Heart left ventricle (tissue), 16 donors: Measurements from ENCODE around the gene FOXA2. TPM values are rescaled to one million over a fixed set of nuclear protein-coding genes. Genes with fewer than 3 reads are reported as not detected.

Source experiments
- ATAC-seq, 4 donors: fragments of 200-7000 bp; cut with Tn5 transposase; one replicate each; pipeline ENCODE4 v1.9.1; 2020 to 2022; ENCODE audit warnings: moderate library complexity in 4 of 4, mild to moderate bottlenecking in 3 of 4, moderate number of reproducible peaks in 1 of 4
- DNase-seq, 5 donors: peaks; one replicate each; pipeline ENCODE4 v3.0.0-alpha.2; 2020
- H3K27ac ChIP-seq, 12 donors: fragments of 200-600 bp; sonication (generic) in 4 of 12; one replicate each; pipeline versions ENCODE4 v1.5.0 to v1.8.0; 2016 to 2022; ENCODE audit warnings: mild to moderate bottlenecking in 2 of 12
- H3K27me3 ChIP-seq, 9 donors: fragments of 200-600 bp; sonication (generic) in 2 of 9; one replicate each; pipeline versions ENCODE4 v1.5.1 to v1.8.0; 2016 to 2022; ENCODE audit warnings: mild to moderate bottlenecking in 3 of 9
- H3K36me3 ChIP-seq, 9 donors: fragments of 200-600 bp; sonication (generic) in 2 of 9; one replicate each; pipeline versions ENCODE4 v1.5.0 to v1.8.0; 2018 to 2022; ENCODE audit warnings: mild to moderate bottlenecking in 2 of 9
- H3K4me1 ChIP-seq, 12 donors: fragments of 200-600 bp; sonication (generic) in 4 of 12; one replicate each; pipeline versions ENCODE4 v1.5.0 to v1.8.0; 2016 to 2022; ENCODE audit warnings: mild to moderate bottlenecking in 3 of 12
- H3K4me3 ChIP-seq, 12 donors: fragments of 200-600 bp; sonication (generic) in 4 of 12; one replicate each; pipeline versions ENCODE4 v1.5.0 to v1.8.0; 2017 to 2022; ENCODE audit warnings: mild to moderate bottlenecking in 9 of 12, moderate library complexity in 4 of 12
- H3K9me3 ChIP-seq, 12 donors: fragments of 200-600 bp; sonication (generic) in 4 of 12; one replicate each; pipeline versions ENCODE4 v1.5.0 to v1.8.0; 2016 to 2022; ENCODE audit warnings: mild to moderate bottlenecking in 1 of 12
- POLR2A ChIP-seq, 2 donors: fragments of 450-650 bp; IDR thresholded peaks; one replicate each; pipeline ENCODE4 v1.6.1; 2017; ENCODE audit warnings: antibody characterized with exemption in 2 of 2, mild to moderate bottlenecking in 2 of 2, moderate library complexity in 2 of 2
- WGBS, 4 donors: extraction: QIAGEN DNeasy Blood & Tissue Kit in 2 of 4; methylation state at CpG; one replicate each; pipeline versions ENCODE4 v1.1.5 to v1.1.7; 2013 to 2018; 5-methylcytosine and 5-hydroxymethylcytosine counted together
- intact Hi-C, 10 donors: fragments of 100-400 bp; cut with DNase I; formaldehyde crosslinking; loops; one replicate each; pipeline versions ENCODE4 v1.11.1 to v1.14.2; 2022
- polyA plus RNA-seq, 2 donors: library from polyadenylated mRNA; stranded (reverse); fragments of 200-250 nt; gene quantifications; one replicate each; pipeline ENCODE4 v1.2.3, GENCODE V29; 2013
- total RNA-seq, 9 donors: library from RNA; depleted of rRNA in 2 of 9; stranded (reverse); fragments of >200 nt in 2 of 9; fragmentation: NEBNext Ultra II Directional in 3 of 9; extraction: Animal tissue kit (Norgen Biotek cat#: 25700) in 3 of 9; gene quantifications; one replicate each; pipeline versions ENCODE4 v1.1.0 to v1.2.4, GENCODE V29; 2016 to 2023
- TF ChIP-seq, protein P1 (sequence below), 12 donors: fragments of 200-600 bp; sonication (generic) in 4 of 12; IDR thresholded peaks; one replicate each; pipeline versions ENCODE4 v1.5.0 to v1.8.0; 2018 to 2022; ENCODE audit warnings: antibody characterized with exemption in 12 of 12, mild to moderate bottlenecking in 5 of 12
- donor health status: ischemic (EF 13 %, LVEDD 7.1; RV severe dilation, severe dysfunction).
- donor health status: healthy with polysubstance abuse.
- donor health status: DM: no; HTN: yes; CAD: no.
- donor health status: DM: no; HTN: no; CAD: no.
- donor health status: ischemic (EF 25% LVEDD 6.9; RV normal size, moderate dysfunction).
- donor health status: ischemic (EF 25% LVEDD 5.7; RV mildly dilated, moderate dysfunction).
- donor health status: healthy.
- donor health status: DM: yes; HTN: yes; CAD: no.
- donor health status: ischemic (EF 35%, LVEDD 5.7; RV mildly dilated, moderate dysfunction).
- donor health status: nonischemic (EF 11% LVEDD 7.7; RV severe dilation, severe dysfunction).
- donor health status: DM: yes; HTN: yes; CAD: no.
- donor health status: PGD.
- donor health status: ischemic (EF 29% LVEDD 5.4; RV normal size, mild dysfunction).
- donor health status: nonischemic (EF 23%, LVEDD 6.1; RV moderate dilation, normal function).

The FOXA2 gene
- total and polyA plus RNA-seq, 11 donors: not detected

DNA sequence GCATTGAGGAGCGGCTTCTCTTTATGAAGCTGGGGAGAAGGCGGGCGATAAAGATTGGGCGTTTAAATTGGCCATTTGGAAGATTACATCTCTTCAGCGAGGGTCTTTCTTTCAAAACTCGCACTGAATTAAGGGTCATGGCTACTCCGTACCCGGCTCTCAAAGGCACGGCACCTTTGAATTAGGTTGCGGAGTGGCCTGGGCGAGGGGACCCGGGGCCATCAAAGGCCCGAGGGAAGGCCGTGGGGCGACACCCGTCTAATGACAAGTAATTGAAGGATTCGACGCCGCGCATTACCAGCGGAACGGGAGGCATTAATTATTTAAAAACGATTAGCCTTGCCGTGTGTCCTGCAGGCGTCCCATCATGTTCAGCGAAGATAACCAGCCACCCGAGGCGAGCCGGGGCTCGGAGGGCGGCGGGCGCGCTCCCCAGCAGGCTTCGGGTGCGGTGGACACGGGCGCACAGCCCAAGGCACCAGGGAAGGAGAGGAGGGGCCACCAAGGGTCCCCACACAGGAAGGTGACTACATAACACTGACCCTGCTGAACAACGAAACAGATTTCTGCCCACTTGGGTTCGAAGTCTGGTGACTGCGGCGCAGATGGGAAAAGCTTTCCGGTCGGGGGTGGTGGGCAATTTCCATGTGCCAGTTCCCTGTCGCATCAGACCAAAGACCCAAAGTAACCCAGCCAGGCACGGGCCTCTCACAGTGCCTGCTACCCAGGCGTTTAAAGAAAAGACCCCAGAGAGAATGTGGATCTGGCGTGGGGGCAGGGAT is 7.4 kb downstream of the FOXA2 start:
- no peaks in the 10 kb centered on the region for H3K36me3 ChIP-seq
- H3K27ac ChIP-seq: no peak overlapping the region
- WGBS, 4 donors: 1 to 7% (median 2%) methylated on average over 46 to 48 of the region's 48 CpGs
- ATAC-seq: no peak
- no peak for DNase-seq
- TF ChIP-seq, protein P1, sequence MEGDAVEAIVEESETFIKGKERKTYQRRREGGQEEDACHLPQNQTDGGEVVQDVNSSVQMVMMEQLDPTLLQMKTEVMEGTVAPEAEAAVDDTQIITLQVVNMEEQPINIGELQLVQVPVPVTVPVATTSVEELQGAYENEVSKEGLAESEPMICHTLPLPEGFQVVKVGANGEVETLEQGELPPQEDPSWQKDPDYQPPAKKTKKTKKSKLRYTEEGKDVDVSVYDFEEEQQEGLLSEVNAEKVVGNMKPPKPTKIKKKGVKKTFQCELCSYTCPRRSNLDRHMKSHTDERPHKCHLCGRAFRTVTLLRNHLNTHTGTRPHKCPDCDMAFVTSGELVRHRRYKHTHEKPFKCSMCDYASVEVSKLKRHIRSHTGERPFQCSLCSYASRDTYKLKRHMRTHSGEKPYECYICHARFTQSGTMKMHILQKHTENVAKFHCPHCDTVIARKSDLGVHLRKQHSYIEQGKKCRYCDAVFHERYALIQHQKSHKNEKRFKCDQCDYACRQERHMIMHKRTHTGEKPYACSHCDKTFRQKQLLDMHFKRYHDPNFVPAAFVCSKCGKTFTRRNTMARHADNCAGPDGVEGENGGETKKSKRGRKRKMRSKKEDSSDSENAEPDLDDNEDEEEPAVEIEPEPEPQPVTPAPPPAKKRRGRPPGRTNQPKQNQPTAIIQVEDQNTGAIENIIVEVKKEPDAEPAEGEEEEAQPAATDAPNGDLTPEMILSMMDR (IDR thresholded peaks at IDR 0.05): no peak
- no peak for TF ChIP-seq POLR2A (IDR thresholded peaks at IDR 0.05)
- intact Hi-C loops: no loop called here
- H3K4me3 ChIP-seq: no peak overlapping the region
- peaks cover 60 to 100% (median 97%) of the 10 kb centered on the region in 9 donors for H3K27me3 ChIP-seq
- peaks cover 0 to 25% (median 1%) of the 10 kb centered on the region in 12 donors for H3K4me1 ChIP-seq
- H3K9me3 ChIP-seq: no peaks in the 10 kb centered on the region

DNA sequence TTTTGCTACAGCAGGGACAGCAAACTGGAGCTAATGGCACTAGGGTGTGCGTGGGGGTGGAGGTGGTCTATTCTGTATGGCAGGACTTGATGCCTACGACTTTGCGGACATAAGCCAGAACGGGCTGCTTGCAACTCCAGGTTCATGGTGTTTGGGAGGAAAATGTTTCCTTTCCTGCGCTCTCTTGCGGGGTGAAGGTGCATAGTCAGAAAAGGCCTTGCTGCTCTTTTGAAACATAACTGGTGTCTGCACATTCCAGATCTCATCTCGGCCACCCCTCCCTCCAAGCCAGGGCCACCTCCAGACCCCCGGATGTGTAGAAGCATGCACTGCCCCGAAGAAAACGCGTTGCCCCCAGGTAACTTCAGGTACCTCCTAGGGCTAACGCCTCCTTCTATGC is 8.1 kb downstream of the FOXA2 start:
- peaks cover 54 to 99% (median 95%) of the 10 kb centered on the region in 9 donors for H3K27me3 ChIP-seq
- intact Hi-C loops: no loop called here
- no peak overlapping the region for H3K27ac ChIP-seq
- peaks cover 0 to 22% (median 1%) of the 10 kb centered on the region in 12 donors for H3K4me1 ChIP-seq
- ATAC-seq: no peak
- H3K9me3 ChIP-seq: no peaks in the 10 kb centered on the region
- H3K4me3 ChIP-seq: no peak overlapping the region
- WGBS, 4 donors: 6 to 11% (median 7%) methylated on average over 11 to 12 of the region's 12 CpGs
- TF ChIP-seq, protein P1 (IDR thresholded peaks at IDR 0.05): no peak
- TF ChIP-seq POLR2A (IDR thresholded peaks at IDR 0.05): no peak
- no peaks in the 10 kb centered on the region for H3K36me3 ChIP-seq
- DNase-seq: no peak

DNA sequence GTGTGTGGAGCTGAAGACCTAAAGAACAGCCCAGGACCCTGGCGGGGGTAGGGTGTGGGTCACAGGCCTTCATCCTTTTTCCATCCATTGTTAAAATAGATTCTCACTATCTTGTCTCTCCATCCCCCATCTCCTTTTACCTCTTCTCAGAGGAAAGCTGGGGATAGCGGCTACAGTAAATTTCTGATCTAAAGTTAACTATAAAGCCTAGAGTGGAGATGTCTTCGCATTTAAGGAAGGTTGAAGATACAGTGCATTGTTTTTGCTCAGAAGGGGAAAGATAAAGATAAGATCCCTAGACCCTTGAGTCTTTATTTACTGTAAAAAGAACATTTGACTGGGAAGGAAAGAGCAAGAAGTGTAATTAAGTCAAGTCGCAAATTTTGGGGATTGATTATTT is 8.6 kb downstream of the FOXA2 start:
- DNase-seq (no peak), ATAC-seq (no peak)
- WGBS, 4 donors: 16 to 28% (median 19%) methylated on average over 4 of the region's 4 CpGs
- Histone ChIP-seq H3K4me3 (no peak overlapping the region), H3K36me3 (no peaks in the 10 kb centered on the region), H3K4me1 (peaks cover 0 to 22% (median 1%) of the 10 kb centered on the region in 12 donors), H3K27me3 (peaks cover 57 to 99% (median 95%) of the 10 kb centered on the region in 9 donors), H3K9me3 (no peaks in the 10 kb centered on the region), H3K27ac (no peak overlapping the region)
- TF ChIP-seq, protein P1 (IDR thresholded peaks at IDR 0.05): no peak
- TF ChIP-seq POLR2A (IDR thresholded peaks at IDR 0.05): no peak
- intact Hi-C loops: no loop called here

DNA sequence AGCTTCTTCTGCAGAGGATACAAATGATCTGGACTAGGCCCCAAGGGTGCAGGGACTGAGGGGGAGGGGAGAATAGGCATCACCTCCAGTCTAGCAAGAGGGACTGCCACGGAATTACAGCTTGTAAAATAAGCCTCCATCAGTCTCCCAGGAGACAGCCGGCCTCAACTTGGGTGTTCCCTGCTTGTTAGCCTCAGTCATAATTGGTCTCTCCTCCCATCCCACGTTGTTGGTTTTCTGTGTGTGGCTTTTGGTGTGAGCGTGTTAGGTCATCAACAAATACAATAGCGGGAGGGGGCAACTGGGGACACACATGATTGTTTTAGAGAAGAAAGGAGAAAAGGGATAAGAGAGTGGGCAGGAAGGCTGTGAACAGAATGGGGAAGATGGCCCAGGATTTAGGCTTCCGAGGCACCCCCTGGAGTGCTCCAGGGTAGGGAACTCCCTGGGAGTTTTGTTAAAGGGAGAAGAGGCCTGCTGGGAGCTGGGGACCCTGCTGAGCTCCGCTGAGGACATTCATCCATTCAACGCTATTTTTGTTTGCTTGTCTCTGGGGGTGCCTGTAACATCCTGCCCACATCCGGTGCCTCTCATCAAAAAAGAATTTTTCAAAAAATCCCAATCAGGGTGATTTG is 9.2 kb downstream of the FOXA2 start:
- Histone ChIP-seq H3K4me3 (no peak overlapping the region), H3K27me3 (peaks cover 57 to 99% (median 94%) of the 10 kb centered on the region in 9 donors), H3K4me1 (peaks cover 0 to 22% (median 1%) of the 10 kb centered on the region in 12 donors), H3K36me3 (no peaks in the 10 kb centered on the region), H3K9me3 (no peaks in the 10 kb centered on the region), H3K27ac (no peak overlapping the region)
- intact Hi-C loops: no loop called here
- ATAC-seq (no peak), DNase-seq (no peak)
- TF ChIP-seq, protein P1 (IDR thresholded peaks at IDR 0.05): no peak
- TF ChIP-seq POLR2A (IDR thresholded peaks at IDR 0.05): no peak
- WGBS, 4 donors: 10 to 17% (median 14%) methylated on average over 9 of the region's 9 CpGs
